HG03045 (cell line): ENCODE measurements around the gene TRIM42.

ENCODE experiments used
- ATAC-seq: cut with Tn5 transposase; IDR thresholded peaks from one replicate; pipeline ENCODE4 v1.9.1; 2021; ENCODE audit warnings: mild to moderate bottlenecking, moderate library complexity; ENCODE audit not compliant: unreplicated experiment

TRIM42 gene

DNA sequence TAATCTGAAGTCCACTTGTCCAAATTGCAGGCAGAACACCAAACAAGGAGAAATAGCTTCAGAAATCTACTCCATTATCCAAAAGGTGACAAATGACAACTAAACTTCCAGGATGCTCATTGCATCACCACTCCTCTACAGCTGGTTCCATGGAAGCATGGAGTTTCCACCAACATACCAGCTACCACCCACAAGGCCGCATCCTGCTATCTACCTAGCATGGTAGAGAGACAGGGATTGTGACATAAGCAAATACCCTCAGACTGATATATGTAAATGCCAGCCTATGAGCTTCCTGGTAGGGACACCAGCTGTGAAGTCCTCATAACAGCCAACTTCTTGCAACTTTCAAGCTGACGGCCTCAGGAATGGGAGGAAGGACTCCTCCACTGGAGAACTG is at the start of gene TRIM42:
TSS of gene TRIM42 (plus strand) at position 301 of the 400 bp plus-strand sequence. CDS start 166 bp downstream, outside the sequence.
- ATAC-seq = no peak

DNA sequence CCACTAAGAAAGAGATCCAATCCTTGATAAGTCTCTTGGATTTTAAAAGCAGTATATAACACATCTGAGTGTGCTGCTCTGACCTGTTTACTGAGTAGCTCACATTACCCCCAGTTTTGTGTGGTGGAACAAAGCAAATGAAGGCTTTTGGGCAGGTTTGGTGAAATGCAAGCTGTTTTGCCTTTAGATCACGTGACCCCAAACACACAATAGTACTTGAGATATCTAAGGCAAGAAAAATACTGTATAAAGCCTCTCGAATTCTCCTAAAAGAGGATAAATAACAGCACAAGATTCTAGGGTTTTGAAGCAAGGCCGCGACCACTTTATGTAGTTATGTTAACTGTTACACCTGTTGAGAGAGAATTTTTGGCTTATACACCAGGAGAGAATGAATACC is 49.3 kb upstream of the TRIM42 start:
- no peak for ATAC-seq

DNA sequence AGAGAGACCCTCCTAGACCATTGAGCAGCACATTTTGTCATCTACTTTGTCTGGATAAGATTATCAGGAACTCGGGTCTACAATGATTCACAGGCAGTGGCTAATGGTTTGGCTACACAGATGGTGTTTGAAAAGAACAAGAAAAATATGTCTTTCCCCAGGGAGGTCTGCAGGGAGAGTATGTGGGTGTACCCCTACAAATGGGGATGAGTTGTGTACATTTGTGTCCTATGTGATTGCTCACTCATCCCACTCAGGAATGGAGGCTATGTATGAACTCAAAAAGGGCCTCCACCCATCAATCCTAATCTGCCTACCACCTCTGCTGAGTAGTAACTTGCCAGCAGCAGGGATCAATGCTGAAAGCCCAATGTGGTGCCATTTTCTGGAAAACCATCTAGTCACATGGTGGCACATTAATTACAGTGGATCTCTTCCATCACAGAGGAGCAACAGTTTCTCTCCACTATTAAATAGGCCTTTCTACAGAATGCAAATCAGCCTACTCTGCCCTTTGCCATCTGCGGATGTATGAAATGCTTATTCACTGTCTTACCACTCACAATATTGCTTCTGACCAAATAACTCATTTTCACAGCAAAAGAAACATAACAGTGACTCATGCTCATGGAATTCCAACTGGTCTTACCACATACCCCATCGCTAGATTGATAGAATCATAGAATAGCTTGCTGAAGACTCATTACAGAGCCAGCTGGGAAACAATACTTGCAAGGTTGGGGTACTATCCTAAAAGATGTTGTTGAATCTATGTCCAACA is 48.3 kb upstream of the TRIM42 start:
- ATAC-seq = no peak

DNA sequence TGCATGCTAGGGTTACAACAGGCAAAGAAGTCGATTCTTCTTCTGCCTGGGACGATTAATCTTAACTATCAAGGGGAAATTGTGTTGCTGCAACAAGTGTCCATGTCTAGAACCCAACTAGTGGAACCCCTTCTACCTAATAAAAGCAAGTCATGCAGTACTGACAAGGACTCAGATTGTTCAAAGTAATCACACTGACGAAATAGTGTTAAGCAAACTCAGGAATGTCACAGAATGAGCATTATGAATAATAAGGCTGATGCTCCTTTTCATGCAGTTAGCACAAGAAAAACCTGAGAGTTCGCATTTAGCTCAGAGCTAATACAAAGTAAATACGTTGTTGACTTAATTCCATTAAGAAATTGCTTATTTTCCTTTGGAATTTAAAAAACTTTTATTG is 47.5 kb upstream of the TRIM42 start:
- no peak for ATAC-seq

DNA sequence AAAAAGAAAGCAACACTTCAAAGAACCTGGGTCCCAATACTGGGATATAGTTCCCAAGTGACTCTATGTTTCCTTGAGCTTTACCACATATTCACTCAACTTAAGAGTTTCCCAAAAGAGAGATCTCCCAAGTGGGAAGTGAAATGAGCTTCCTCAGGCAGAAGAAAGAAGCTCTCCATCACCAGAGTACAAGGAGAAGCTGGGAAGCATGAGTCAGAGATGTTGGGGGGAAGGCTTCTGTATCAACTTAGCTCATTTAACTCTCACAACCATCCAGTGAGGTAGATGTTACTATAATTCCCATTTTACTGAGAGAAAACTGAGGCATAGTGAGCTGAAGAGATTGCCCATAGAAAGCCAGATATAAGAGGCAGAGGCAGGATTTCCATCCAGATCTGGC is 47.0 kb upstream of the TRIM42 start:
- no peak for ATAC-seq

DNA sequence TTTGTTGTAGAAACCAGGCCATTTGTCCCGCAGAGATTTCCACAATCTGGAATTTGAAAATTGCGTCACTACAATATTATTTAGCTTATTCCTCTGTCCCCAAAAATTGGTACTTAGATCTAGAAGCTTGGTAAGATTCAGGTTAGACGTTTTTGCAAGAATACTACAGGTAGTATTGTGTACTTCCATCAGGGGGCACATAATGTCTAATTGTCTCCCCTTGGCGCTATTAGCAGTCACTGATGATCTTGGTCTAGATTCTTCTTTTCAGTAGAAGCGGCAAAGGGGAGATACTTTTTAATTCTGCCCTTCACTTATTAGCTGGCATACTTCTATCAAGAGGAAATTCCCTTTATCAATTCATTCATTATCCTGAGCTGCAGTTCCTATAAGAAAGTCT is 42.6 kb upstream of the TRIM42 start:
- ATAC-seq = no peak

DNA sequence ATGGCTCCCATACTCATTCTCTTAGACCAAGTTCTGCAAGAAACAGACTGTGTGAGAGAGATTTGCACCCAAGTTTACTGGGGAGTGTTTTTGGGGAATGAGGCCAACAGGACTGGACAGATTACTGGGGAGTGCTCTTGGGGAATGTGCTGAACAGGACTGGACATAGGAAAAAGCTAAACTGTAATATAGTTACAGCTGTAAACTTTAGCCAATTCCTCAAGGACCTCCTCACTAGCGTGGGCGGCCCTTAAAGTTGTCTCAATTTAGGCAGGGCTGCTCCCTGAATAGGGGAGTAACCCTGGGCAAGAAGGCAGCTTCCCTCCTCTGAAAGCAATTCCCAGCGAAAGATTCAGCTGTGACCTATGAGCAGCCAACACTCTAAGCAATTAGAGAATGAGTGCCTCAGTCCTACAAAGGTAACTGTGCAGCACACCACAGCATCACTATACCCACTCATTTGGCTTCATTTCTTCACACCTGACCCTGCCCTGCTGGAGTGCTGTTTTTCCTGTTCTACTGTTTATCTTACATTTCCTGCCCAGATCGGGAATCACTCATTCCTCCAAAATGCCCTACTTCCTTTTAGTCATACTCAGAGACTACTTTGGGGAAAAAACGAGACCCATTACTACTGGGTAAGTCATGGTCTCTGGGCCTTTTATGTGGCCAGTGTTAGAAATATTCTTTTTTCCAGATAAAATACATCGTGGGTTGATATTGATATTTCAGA is 41.3 kb upstream of the TRIM42 start:
- no peak for ATAC-seq

DNA sequence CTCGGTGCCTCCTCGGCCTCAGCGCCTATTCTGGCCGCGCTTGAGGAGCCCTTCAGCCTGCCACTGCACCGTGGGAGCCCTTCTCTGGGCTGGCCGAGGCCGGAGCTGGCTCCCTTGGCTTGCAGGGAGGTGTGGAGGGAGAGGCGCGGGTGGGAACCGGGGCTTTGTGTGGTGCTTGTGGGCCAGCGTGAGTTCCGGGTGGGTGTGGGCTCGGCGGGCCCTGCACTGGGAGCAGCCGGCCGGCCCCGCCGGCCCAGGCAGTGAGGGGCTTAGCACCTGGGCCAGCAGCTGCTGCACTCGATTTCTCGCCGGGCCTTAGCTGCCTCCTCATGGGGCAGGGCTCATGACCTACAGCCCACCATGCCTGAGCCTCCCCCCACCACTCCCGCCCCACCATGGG is 26.6 kb upstream of the TRIM42 start:
- ATAC-seq = no peak

DNA sequence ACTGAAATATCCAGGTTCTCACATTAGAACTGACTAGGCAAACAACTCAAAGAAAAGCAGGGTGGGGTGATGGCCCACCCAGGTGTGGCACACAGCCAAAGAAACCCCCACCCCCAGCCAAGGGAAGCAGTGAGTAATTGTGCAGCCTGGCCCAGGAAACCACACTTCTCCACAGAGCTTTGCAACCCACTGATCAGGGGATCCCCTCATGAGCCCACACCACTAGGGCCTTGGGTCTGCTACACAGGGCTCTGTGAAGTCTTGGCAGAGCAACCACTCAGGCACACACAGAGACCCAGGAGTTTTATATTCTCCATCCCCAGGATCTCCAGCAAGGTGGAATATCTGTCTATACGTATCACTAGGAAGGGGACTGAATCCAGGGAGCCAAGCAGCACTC is 22.2 kb upstream of the TRIM42 start:
- no peak for ATAC-seq

DNA sequence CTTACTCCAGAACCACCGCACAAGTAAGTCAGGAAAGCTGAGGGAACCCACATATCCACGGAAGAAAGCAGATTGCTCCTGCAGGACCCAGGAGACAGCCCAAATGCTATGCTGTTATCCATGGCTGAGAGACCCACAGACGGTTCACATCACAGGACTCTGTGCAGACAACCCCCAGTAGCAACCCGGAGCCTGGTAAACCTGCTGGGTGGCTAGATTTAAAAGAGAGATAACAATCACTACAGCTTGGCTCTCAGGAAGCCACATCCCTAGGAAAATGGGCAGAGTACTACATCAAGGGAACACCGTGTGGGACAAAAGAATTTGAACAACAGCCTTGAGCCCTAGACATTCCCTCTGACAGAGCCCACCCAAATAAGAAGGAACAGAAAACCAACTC is 13.8 kb upstream of the TRIM42 start:
- no peak for ATAC-seq

DNA sequence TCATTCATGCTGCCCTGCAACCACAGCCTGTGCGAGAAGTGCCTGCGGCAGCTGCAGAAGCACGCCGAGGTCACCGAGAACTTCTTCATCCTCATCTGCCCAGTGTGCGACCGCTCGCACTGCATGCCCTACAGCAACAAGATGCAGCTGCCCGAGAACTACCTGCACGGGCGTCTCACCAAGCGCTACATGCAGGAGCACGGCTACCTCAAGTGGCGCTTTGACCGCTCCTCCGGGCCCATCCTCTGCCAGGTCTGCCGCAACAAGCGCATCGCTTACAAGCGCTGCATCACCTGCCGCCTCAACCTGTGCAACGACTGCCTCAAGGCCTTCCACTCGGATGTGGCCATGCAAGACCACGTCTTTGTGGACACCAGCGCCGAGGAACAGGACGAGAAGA is 4.7 kb downstream of the TRIM42 start:
- ATAC-seq = no peak

DNA sequence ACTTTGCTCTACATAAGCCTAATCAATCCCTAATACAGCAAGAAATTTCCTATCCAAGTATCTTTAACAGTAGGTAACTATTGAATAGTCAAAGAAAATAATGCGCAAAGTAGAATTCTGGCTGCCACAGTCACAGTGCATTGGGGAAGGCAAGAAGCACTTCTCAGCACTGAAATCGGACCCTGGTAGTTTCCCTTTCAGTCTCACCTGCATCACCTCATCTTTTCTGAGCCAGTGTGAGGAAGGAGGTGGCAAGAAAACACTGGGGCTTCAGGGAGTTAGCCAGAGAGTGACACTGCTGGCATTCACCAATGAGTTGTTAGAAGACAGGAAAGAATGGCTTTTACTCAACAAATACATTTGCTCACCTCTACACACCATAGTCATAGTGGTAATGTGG is 8.3 kb downstream of the TRIM42 start:
- ATAC-seq = no peak

DNA sequence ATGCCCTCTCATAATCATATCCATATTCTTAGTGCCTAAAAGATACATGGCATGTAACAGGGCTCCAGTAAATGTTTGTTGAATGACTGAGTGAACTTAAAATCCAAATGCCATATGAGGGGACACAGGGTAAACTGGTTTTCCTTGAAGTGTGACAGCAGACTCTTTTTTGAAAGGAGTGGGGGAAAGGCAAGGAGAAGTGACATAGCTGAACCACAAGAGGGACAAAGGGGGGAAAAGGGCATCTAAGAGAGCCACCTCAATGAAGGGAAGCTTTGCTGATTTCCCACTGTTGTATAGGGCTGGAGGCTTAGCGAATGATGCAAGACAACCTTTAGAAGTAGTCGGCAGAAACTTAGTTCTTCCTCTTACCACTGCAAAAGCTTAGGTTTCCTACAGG is 9.1 kb downstream of the TRIM42 start:
- no peak for ATAC-seq

DNA sequence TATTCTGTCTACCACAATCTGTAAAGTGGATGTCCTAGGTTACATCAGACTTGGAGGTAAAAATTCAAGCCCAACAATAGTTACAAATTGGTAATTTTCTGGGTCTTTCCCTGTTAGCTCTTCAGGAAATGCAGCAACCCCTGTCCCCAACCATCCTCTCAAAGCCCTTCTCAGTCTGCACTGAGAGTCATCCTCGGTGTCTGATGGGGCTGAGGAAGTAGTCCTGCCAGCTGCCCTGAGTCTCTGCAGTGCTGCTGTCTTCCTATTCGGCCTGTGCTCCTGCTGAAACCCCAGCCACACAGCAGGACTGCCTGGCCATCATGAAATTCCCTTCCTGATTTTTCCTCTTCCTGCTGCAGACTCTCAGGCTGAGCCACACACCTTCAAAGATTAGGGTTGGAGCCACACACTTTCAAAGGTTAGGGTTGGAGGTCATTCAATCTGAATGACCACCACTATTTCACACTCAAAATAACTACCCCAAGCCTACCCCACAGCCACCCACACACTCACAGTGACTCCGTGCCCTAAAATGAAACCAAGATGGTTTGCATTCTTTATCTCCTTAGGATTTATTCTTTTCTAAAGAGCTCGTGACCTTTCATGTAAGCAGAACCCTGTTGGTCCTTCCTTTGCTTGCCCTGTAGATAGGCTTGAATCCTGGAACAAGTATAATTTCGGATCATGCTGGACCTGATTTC is 17.6 kb downstream of the TRIM42 start:
- ATAC-seq = peak; percentile 59

DNA sequence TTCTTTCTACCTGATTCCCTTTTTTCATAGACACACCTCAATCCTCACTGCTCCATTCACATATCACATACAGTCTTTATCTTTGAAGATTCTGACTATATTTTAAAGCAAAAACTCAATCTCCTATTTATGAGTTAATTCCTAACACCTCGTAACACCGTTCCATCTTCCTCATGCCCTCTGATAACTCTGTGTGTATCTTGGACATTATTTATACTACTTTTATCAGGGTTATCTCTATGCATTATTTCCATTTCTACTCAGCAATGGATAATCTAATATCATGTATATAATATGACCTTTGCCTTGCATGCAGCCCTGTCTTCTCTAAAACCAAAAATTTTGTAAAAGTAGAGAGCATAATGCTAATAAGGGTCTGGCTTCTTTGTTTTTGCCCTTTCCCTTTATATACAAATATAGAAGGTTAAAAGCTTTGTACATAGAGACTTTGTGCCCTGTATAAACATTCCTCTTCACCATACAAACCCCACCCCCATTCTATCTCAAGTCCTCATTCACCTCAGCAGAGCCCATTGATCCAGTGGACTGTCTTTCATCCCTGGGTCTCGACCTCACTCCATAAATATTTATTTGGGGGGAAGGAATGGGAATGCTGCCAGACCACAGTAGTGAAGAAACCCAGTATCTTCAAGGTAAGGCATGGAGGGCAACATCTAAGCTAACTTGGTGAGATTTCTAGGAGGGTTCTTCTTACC is 21.8 kb downstream of the TRIM42 start:
- ATAC-seq = no peak

DNA sequence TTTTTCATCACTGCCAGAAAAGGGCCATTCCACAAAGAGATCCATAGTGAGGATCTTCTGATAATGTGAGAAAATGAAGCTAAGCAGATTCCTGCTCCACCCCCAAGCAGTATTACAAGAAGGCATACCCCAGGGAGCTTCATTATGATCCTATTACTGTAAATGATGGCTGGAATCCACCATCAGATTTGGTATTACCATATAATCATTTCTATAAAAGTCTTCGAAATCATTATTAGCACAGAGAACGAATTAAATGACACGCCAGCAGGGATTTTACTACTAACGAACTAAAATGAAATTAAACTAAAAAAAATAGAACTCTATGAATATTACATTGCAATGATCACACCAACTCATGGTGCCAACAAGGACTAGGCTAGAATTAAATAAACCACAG is 24.4 kb downstream of the TRIM42 start:
- ATAC-seq = no peak

DNA sequence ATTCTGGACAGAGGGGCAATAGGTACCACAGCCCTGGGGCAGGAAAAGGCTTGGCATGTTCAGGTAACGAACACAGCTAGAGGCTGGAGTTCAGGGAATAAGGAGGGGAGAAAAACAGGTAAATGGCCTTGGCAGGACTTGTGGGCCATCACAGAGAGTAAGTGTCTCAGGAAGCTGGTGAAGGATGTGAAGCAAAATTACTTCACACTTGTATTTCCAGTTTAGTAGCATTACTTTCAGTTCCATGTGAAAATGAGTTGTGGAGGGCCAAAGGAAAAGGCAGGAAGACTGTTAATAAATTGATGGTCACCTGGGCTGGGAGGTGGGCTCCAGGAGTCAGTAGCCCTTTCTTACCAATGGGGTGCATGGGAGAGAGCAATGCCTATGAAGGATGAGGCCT is 25.6 kb downstream of the TRIM42 start:
- no peak for ATAC-seq

DNA sequence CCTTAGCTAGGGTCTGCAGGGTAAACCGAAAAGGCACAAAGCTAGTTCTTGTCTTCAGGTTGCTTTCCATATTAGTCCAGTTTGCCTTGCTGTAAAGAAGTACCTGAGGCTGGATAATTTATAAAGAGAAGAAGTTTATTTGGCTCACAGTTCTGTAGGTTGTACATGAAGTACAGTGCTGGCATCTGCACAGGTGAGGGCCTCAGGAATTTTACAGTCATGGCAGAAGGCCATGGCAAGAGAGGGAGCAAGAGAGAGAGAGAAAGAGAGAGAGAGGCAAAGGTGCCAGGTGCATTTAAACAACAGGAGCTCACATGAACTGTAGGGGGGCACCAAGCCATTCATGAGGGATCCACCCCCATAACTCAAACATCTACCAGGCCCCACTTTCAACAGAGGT is 26.9 kb downstream of the TRIM42 start:
- ATAC-seq = no peak

DNA sequence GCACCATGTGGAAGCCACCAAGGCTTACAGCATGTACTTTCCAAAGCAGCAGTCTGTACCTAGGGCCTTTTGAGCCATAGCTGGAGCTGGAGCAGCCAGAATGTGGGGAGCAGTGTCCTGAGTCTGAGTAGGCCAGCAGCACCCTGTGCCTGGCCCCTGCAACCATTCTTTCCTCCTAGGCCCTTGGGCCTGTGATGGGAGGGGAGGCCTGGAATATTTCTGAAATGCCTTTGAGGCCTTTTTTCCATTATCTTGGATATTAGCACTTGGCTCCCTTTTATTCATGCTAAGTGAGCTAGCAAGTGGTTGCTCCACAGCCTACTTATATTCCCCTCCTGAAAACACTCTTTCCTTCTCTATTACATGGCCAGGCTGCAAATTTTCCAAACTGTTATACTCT is 28.1 kb downstream of the TRIM42 start:
- ATAC-seq = no peak

DNA sequence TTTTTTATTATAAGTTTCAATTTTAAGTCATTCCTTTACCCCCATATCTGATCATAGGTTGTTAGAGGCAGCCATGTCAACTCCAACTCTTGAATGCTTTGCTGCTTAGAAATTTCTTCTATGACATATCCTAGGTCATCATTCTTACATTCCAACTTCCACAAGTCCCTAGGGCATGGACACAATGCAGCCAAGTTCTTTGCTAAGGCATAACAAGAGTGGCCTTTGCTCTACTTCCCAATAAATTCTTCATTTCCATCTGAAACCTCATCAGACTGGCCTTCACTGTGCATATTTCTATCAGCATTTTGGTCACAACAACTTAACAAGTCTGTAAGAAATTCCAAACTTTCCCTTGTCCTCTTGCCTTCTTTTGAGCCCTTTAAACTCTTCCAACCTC is 28.5 kb downstream of the TRIM42 start:
- no peak for ATAC-seq

DNA sequence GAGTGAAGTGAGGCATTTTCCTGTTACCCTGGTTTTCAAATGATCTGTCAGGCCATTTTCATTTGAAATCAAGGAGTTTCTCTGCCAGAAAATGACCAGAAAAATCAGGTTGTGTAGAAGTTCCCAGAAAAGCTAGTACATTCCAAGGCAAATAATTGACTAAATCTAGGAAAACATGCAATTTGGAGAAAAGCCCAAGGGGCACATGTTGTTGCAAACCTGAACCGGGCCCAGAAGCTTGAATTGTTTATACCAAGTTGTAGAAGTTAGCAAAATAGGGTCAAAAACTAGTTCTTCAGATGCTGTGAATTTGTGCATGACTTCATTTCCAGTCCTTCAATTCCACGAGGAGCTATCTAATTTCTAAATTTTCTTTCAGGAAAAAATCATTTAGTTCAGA is 31.0 kb downstream of the TRIM42 start:
- no peak for ATAC-seq
